NCI-H1048 (cell line): ENCODE measurements around the gene IDI1.

ENCODE experiments used
- DNase-seq: peaks from one replicate; lab custom pipeline; 2025; lab: John Stamatoyannopoulos, UW

IDI1 gene

GRCh38 chr10:994836-995558, 53.9 kb downstream of the IDI1 start:
- DNase-seq = no peak

- DNase-seq = no peak
These were observed 56.0 kb downstream of the IDI1 start for GRCh38 chr10:992871-993270.

GRCh38 chr10:992467-992866, 56.5 kb downstream of the IDI1 start:
- DNase-seq = no peak

GRCh38 chr10:990808-991207, 58.1 kb downstream of the IDI1 start:
- no peak for DNase-seq
